ENCODE data around the gene PACSIN2.

PACSIN2 gene

DNA sequence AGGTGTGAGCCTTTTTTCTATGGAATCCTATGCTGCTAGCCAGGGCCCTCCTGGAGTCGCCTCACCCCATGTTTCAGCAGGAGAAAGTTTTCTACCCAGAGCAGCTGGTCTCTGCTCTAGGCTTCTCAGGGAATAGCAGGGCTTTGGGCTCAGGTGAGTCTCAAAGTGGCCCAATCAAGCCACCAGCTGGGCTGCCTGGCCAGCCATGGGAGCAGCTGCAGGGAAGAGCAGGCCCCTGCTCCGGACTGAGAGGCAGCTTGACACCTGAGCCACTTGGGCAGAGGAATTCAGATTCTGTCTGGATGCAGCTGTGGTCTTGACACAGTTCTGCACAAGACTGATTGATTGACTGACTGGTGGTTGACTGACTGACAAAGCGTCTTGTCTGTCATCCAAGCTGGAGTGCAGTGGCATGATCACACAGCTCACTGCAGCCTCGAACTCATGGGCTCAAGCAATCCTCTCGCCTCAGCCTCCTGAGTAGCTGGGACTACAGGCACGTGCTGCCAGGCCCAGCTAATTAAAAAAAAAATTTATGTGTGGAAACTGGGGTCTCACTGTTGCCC lies 100.4 kb downstream of the PACSIN2 start:
- peaks cover 3% of the 10 kb centered on the region for H3K36me3 ChIP-seq (ENCODE audit: control insufficient read depth, insufficient read depth, low read length)
- H3K9ac ChIP-seq (ENCODE audit: low read depth, low read length): no peak overlapping the region
- no peaks in the 10 kb centered on the region for H3K9me3 ChIP-seq (ENCODE audit: control insufficient read depth, insufficient read depth, low read length)
- H3K4me3 ChIP-seq (ENCODE audit: low read depth, low read length): no peak overlapping the region
- H3K4me1 ChIP-seq (ENCODE audit: control insufficient read depth, insufficient read depth, low read length): peaks cover 10% of the 10 kb centered on the region
- no peaks in the 10 kb centered on the region for H3K27me3 ChIP-seq (ENCODE audit: control insufficient read depth, insufficient read depth, low read length)

- H3K9ac ChIP-seq (ENCODE audit: low read depth, low read length): no peak overlapping the region
- H3K27me3 ChIP-seq (ENCODE audit: control insufficient read depth, insufficient read depth, low read length): no peaks in the 10 kb centered on the region
- H3K4me3 ChIP-seq (ENCODE audit: low read depth, low read length): no peak overlapping the region
- H3K4me1 ChIP-seq (ENCODE audit: control insufficient read depth, insufficient read depth, low read length): peaks cover 10% of the 10 kb centered on the region
- H3K9me3 ChIP-seq (ENCODE audit: control insufficient read depth, insufficient read depth, low read length): no peaks in the 10 kb centered on the region
- peaks cover 3% of the 10 kb centered on the region for H3K36me3 ChIP-seq (ENCODE audit: control insufficient read depth, insufficient read depth, low read length)
Measured at GRCh38 chr22:42913874-42914510, 101.0 kb downstream of the PACSIN2 start.

GRCh38 chr22:42912059-42912458 lies 102.9 kb downstream of the PACSIN2 start:
- no peaks in the 10 kb centered on the region for H3K27me3 ChIP-seq (ENCODE audit: control insufficient read depth, insufficient read depth, low read length)
- H3K4me1 ChIP-seq (ENCODE audit: control insufficient read depth, insufficient read depth, low read length): peaks cover 9% of the 10 kb centered on the region
- no peak overlapping the region for H3K9ac ChIP-seq (ENCODE audit: low read depth, low read length)
- H3K36me3 ChIP-seq (ENCODE audit: control insufficient read depth, insufficient read depth, low read length): peaks cover 6% of the 10 kb centered on the region
- no peaks in the 10 kb centered on the region for H3K9me3 ChIP-seq (ENCODE audit: control insufficient read depth, insufficient read depth, low read length)
- H3K4me3 ChIP-seq (ENCODE audit: low read depth, low read length): no peak overlapping the region

GRCh38 chr22:42910221-42910942 lies 104.6 kb downstream of the PACSIN2 start:
- peaks cover 10% of the 10 kb centered on the region for H3K36me3 ChIP-seq (ENCODE audit: control insufficient read depth, insufficient read depth, low read length)

DNA sequence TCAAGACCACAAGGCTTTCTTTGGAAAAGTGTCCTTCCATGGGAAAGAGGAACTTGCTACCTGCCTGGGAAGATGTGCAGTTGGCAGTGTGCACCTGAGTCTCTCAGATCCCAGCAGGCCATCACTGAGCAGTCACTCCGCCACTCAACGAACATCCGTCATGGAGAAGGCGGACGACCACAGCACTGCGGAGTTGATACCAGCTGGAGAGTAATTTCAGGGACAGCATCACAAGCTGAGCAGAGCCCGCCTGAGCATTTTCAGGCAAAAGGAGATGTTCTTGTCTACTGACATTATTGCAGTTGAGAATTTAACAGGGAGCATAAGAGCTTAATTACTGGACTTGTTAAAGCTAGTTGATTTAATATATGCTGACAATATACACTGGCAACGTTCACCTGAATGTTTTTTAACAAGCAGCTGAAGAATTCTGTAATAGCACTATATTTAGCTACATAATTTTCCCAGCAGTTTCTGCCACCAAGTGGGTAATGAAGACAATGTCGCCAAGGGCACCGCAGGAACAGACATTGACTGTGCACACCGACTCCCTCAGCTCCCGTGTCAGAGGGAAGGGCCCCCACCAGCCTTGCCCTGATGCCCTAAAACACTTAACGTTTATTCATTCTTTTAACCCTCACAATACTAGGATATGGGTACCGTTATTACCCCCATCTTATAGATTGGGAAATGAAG lies 105.4 kb downstream of the PACSIN2 start:
- Histone ChIP-seq H3K36me3 (ENCODE audit: control insufficient read depth, insufficient read depth, low read length) (peaks cover 10% of the 10 kb centered on the region), H3K4me1 (ENCODE audit: control insufficient read depth, insufficient read depth, low read length) (no peaks in the 10 kb centered on the region)

More at GRCh38 chr22:42910221-42910942, 104.6 kb downstream of the PACSIN2 start:
- Histone ChIP-seq H3K9ac (ENCODE audit: low read depth, low read length) (no peak overlapping the region), H3K9me3 (ENCODE audit: control insufficient read depth, insufficient read depth, low read length) (no peaks in the 10 kb centered on the region), H3K4me3 (ENCODE audit: low read depth, low read length) (no peak overlapping the region), H3K4me1 (ENCODE audit: control insufficient read depth, insufficient read depth, low read length) (no peaks in the 10 kb centered on the region), H3K27me3 (ENCODE audit: control insufficient read depth, insufficient read depth, low read length) (no peaks in the 10 kb centered on the region)

GRCh38 chr22:42908374-42908746 lies 106.6 kb downstream of the PACSIN2 start:
- H3K36me3 ChIP-seq (ENCODE audit: control insufficient read depth, insufficient read depth, low read length): peaks cover 10% of the 10 kb centered on the region
- no peaks in the 10 kb centered on the region for H3K9me3 ChIP-seq (ENCODE audit: control insufficient read depth, insufficient read depth, low read length)
- no peak overlapping the region for H3K9ac ChIP-seq (ENCODE audit: low read depth, low read length)
- H3K4me1 ChIP-seq (ENCODE audit: control insufficient read depth, insufficient read depth, low read length): no peaks in the 10 kb centered on the region
- no peaks in the 10 kb centered on the region for H3K27me3 ChIP-seq (ENCODE audit: control insufficient read depth, insufficient read depth, low read length)
- H3K4me3 ChIP-seq (ENCODE audit: low read depth, low read length): no peak overlapping the region

More for the DNA sequence above, 105.4 kb downstream of the PACSIN2 start:
- no peak overlapping the region for H3K9ac ChIP-seq (ENCODE audit: low read depth, low read length)
- H3K4me3 ChIP-seq (ENCODE audit: low read depth, low read length): no peak overlapping the region
- H3K9me3 ChIP-seq (ENCODE audit: control insufficient read depth, insufficient read depth, low read length): no peaks in the 10 kb centered on the region
- no peaks in the 10 kb centered on the region for H3K27me3 ChIP-seq (ENCODE audit: control insufficient read depth, insufficient read depth, low read length)

GRCh38 chr22:42907404-42908373 lies 107.3 kb downstream of the PACSIN2 start:
- no peaks in the 10 kb centered on the region for H3K27me3 ChIP-seq (ENCODE audit: control insufficient read depth, insufficient read depth, low read length)
- no peak overlapping the region for H3K4me3 ChIP-seq (ENCODE audit: low read depth, low read length)
- peaks cover 10% of the 10 kb centered on the region for H3K36me3 ChIP-seq (ENCODE audit: control insufficient read depth, insufficient read depth, low read length)
- H3K9me3 ChIP-seq (ENCODE audit: control insufficient read depth, insufficient read depth, low read length): no peaks in the 10 kb centered on the region
- no peak overlapping the region for H3K9ac ChIP-seq (ENCODE audit: low read depth, low read length)
- H3K4me1 ChIP-seq (ENCODE audit: control insufficient read depth, insufficient read depth, low read length): no peaks in the 10 kb centered on the region

DNA sequence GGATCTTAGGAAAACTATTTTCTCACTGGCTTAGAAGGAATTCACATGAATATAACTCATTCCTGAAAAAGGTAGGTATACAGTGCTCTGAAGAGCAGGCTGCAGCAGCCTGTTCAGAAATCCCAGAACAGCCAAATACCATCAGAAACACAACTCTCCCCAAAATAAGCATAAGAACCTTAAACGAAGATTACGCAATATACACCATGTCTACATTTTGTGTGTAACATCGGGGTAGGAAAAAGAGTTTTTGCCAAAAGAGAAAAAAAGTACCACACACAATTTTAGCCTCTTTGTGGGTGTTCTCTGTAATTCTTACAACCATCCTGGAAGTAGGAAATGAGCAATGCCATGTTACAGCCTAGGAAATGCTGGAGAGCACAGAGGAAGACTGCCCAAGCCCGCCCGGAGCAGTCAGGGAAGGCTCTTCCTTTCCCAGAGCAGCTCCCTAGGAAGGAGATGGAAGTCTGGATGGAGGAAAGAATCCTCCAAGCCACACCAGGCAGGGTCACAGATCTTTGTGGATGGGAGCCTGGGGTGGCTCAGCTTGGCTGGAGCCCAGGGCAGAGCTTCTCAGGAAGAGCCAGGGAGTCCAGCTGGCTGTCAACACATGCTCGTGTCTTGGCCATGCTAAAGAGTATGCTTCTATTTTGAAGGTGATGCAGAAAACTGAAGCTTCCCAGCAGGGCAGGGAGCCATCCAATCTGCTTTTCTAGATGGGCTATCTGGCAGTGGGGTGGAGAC lies 108.2 kb downstream of the PACSIN2 start:
- Histone ChIP-seq H3K36me3 (ENCODE audit: control insufficient read depth, insufficient read depth, low read length) (peaks cover 10% of the 10 kb centered on the region), H3K9ac (ENCODE audit: low read depth, low read length) (no peak overlapping the region), H3K27me3 (ENCODE audit: control insufficient read depth, insufficient read depth, low read length) (no peaks in the 10 kb centered on the region), H3K9me3 (ENCODE audit: control insufficient read depth, insufficient read depth, low read length) (no peaks in the 10 kb centered on the region), H3K4me1 (ENCODE audit: control insufficient read depth, insufficient read depth, low read length) (no peaks in the 10 kb centered on the region), H3K4me3 (ENCODE audit: low read depth, low read length) (no peak overlapping the region)

- Histone ChIP-seq H3K9me3 (ENCODE audit: control insufficient read depth, insufficient read depth, low read length) (no peaks in the 10 kb centered on the region), H3K4me3 (ENCODE audit: low read depth, low read length) (no peak overlapping the region), H3K9ac (ENCODE audit: low read depth, low read length) (no peak overlapping the region), H3K27me3 (ENCODE audit: control insufficient read depth, insufficient read depth, low read length) (no peaks in the 10 kb centered on the region), H3K36me3 (ENCODE audit: control insufficient read depth, insufficient read depth, low read length) (peaks cover 10% of the 10 kb centered on the region), H3K4me1 (ENCODE audit: control insufficient read depth, insufficient read depth, low read length) (no peaks in the 10 kb centered on the region)
Measured at GRCh38 chr22:42905702-42906183, 109.2 kb downstream of the PACSIN2 start.

GRCh38 chr22:42905217-42905616 lies 109.7 kb downstream of the PACSIN2 start:
- Histone ChIP-seq H3K4me1 (ENCODE audit: control insufficient read depth, insufficient read depth, low read length) (no peaks in the 10 kb centered on the region), H3K9ac (ENCODE audit: low read depth, low read length) (no peak overlapping the region), H3K27me3 (ENCODE audit: control insufficient read depth, insufficient read depth, low read length) (no peaks in the 10 kb centered on the region), H3K4me3 (ENCODE audit: low read depth, low read length) (no peak overlapping the region), H3K36me3 (ENCODE audit: control insufficient read depth, insufficient read depth, low read length) (peaks cover 7% of the 10 kb centered on the region), H3K9me3 (ENCODE audit: control insufficient read depth, insufficient read depth, low read length) (no peaks in the 10 kb centered on the region)
